HG03469 (cell line): ENCODE results near the gene CIART.
A peak's percentile ranks its signal among the peaks of the same experiment; 100 is the strongest.

Experiments used
- ATAC-seq: cut with Tn5 transposase; IDR thresholded peaks from one replicate; pipeline ENCODE4 v1.9.1; 2021; ENCODE audit warnings: mild to moderate bottlenecking, moderate library complexity, moderate number of reproducible peaks; ENCODE audit not compliant: unreplicated experiment

Gene CIART

DNA sequence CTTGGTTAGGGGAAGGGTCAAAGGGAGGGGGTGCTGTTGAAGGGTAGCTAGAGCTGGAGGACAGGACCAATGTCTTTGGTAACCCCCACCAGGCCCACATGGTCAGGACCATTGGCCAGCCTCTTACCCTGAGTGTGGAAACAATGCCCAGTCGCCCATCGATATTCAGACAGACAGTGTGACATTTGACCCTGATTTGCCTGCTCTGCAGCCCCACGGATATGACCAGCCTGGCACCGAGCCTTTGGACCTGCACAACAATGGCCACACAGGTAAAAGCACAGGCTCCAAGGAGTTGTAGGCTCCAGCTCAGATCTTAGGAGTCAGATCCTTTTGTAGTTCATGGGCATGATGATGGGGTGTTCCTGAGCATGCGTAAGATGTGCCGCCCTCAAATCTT is 21.0 kb upstream of the CIART start:
- no peak for ATAC-seq

DNA sequence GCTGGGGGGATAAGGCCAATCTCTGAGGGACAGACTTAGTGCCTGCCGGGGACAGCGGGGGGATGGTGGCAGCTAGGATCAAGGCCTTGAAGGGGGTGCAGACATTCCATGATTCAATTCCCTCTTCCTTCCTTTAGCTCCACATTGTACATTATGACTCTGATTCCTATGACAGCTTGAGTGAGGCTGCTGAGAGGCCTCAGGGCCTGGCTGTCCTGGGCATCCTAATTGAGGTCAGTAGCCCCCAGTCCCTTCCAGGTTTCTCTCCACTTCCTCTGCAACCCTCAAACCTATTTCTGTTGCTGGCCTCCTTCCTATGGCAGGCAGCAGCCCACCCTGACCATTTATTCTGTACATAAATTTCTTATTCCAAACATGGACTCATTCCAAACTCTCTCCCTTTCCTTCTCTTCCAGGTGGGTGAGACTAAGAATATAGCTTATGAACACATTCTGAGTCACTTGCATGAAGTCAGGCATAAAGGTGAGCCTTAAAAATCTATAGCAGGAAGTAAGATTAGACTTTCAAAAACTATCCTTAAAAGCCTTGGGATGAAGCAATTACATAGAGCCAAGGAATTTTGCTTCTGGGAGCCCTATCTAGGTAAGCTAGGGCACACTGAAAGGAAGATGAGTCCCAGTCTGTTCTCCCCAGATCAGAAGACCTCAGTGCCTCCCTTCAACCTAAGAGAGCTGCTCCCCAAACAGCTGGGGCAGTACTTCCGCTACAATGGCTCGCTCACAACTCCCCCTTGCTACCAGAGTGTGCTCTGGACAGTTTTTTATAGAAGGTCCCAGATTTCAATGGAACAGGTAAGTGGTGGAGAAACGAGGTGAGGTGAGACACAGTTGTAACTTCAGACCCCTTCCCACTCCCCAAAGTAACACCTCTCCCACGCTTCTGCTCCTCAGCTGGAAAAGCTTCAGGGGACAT is 19.7 kb upstream of the CIART start:
- no peak for ATAC-seq

DNA sequence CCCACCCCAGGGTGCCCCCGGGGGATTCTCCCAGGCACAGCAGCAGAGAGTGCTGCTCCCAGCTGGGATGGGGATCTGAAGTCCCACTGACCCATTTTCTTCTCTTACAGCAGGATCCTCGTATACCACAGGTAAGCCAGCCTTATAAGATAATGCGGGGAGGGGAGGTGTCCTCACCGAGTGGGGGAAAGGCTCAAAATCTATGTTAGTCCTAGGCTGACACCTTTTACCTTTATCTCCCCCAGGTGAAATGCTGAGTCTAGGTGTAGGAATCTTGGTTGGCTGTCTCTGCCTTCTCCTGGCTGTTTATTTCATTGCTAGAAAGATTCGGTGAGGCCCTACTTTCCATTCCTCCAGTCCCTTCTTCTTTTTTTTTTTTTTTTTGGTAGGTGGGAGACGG is 18.8 kb upstream of the CIART start:
- ATAC-seq, result no peak

DNA sequence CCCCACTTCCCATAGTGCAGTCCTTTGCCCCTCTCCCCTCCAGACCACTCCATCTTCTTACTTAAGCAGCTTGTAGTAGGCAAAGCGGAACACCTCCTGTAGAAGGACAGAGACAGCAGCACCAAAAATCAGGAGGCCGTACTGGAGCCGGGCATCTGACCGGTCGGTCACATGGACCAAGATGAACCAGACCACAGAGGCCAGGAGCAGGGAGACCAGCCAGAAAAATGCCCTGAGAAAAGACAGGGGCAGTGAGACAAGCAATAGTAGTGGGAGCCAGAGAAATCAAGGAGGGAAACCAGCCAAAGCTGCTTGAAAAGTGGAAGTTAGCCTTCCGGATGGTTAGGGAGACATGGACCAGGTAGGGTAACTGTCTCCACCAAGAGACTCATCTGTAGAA is 14.5 kb upstream of the CIART start:
- ATAC-seq, result no peak

DNA sequence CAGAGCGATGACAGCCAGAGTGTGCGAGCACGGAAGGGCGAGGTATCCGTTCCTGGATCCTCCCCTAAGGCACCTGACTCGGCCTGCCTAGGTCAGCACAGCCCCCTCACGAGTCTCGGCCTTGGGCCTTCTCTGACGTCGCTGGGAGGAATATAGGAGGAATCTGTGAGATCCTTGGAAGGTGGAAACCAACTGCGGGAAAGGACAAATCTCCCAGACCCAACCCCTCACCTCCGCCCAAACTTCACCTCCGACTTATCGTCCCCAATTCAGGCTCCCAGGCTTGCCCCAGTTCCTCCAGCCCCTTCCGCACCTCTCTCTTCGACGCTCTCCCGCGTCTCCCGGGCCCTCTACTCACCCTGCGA is 14.0 kb upstream of the CIART start:
- ATAC-seq, result no peak

DNA sequence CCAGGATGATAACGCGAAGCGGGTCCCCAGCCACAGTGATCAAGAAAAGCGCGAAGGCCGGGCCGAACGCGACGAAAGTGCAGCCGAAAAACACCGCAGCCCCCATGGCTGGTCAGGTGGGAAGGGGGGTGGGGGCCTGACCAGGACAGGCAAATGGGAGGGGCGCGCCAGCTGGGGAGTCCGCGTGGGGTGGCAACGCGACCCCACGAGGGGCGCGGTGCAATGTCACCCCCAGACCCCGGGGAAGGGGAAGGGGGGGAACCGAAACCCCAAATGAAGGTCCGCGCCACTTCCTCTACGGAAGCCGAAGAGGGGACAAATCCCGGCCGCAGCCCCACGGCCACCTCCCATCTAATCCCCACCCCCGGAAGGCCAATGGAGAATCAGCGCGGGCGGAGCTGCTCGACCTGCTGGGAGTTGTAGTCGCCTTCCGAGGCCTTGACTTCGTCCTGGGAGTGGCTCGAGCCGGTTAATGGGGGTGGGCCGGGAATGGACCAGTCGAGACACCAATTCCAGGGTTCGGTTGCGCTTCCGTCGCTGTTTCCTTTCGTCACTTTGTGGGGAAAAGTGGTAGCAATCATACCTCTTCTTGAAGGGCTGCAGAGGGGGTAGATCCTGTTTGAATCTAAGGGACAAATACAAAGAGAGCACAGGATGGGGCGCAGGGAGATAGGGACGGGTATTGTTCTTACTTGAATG is 13.5 kb upstream of the CIART start, which contains the start of gene APH1A:
APH1A (minus strand) TSS at position 312 of the 699 bp plus-strand sequence; CDS start at position 106, 206 bp downstream.
- ATAC-seq, result peak; percentile 53

DNA sequence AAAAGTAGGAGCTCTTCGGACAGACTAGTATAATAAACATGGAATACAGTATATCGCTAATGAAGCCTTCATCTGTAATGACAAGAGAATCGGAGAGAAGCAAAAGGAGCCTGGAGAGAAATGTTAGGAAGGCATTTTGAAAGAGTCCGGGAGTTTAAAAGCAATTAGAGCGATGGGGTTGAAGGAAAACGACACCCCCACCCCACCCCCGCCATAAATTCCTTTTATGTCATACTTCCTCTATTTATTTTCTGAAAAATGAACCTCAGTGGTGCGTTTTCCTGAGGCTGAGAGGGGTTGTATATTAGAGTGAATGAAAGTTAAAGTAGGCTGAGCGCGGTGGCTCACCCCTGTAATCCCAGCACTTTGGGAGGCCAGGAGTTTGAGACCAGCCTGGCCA is 12.9 kb upstream of the CIART start:
- no peak for ATAC-seq

DNA sequence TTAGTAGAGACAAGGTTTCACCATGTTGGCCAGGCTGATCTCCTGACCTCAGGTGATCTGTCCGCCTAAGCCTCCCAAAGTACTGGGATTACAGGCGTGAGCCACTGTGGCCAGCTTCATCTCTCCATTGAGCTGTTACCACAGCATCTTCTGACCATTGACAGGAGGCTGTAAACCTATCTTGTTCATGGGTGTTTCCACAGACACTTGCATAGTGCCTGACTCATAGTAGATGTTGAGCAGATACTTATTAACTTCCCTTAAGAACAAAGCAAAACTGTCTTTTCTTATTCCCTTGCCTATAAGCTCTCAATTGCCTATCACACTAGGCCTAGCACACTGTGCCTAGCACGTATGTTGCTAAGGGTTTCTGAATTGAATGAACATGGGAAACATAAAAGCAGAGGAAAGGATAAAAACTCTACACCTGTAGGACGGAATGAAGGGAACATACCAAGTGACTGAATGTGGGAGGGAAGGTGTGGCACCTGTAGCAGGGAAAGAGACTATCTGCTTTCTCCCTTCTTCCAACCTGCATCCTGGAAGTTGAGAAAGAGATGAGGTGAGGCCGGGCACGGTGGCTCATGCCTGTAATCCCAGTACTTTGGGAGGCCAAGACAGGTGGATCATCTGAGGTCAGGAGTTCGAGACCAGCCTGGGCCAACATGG is 10.9 kb upstream of the CIART start:
- ATAC-seq, result no peak

DNA sequence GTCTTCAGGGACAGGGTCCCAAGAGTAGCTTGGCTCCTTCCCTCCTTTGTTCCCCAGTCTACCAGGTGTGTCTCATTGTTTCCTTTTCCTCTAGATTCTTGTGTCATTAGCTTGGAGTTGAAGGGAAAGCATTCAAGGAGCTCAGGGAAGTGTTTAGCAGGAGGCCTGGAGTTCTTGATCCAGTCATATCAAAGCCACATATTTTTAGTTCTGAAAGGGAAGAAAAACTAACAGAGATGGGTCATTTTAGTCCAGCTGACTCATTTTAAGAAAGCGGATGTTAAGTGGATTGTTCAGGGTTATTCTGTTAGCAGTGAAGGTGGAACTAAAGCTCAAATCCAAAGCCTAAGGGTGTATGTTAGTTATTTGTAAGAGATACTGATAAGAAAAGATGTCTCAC is 9.0 kb upstream of the CIART start:
- ATAC-seq, result no peak

DNA sequence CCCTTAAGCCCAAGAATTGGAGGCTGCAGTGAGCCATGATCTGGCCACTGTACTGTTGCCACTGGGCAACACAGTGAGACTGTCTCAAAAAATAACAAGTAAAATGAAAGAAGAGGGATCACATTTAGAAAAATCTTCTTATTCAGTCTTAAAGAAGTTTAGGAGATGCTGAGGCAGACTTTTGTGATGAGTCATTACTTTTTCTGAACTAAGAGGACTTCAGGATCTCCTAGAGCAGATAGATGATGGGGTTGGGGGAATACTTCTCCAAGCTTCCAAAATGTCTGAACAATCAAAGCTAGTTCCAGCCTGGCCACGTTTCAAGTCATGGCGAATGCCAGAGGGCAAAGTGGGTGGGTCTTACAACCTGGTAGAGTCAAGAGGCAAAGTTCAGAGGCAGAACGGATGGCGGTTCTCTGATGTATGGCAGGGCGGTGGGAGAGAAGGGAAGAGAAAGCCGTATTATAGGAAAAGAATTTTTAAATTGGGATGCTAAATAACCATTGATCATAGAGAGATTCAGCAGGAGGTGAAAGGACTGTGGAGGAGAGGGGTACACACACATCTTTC is 2.1 kb upstream of the CIART start:
- no peak for ATAC-seq

DNA sequence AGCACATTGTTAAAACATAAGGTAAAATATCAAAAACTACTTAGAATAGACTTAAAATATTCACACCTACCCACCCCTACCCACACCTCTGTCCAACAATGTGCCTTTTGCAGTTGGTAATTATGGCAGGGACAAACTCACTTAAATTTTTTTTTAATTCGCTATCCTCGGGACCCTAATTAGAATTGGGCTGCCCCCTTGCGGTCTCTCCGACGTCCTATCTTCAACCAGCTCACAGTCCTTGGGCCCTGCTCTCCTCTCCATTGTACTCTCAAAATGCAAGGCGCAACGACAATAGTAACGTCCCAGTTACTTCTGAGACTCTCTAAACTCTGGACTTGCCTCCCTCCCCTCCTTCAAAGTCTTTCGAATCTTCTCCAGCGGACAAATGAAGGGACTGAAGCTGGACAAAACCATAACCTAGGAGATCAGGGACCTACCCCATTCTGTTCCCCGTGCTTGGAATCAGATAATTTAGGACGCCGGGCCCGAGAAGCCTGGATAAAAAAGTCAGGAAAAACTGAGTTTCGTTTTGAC is 1.1 kb upstream of the CIART start:
- ATAC-seq, result no peak

DNA sequence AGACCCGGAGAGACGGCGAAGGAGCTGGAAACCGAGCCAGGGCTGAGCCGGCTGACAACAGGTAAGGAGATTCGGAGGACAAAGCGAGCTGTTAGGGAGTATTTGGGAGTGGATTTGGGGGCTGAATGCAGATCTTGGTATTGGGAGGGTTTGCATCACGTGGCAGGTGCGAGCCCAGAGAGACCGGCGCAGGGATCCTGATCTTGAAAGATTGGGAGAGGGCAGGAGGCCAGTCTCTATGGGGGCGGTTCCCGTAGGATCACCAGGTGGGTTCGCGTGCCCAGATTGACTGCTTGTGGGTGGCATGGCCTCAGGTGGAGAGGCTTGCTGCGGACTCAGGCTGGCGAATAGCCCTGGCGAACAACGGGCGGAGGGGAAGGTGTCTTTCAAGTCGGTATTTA is 204 bp downstream of the CIART start:
- ATAC-seq, result no peak

DNA sequence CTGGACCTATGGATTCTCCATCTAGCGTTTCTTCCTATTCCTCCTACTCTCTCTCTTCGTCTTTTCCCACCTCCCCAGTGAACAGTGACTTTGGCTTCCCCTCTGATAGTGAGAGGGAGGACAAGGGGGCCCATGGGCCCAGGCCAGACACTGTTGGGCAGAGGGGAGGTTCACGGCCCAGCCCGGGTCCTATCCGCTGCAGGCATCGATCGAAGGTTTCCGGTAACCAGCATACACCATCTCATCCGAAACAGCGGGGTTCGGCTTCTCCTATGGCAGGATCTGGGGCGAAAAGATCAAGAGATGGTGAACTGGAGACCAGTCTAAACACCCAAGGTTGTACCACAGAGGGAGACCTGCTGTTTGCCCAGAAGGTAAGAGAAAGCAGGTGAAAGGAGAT is 906 bp downstream of the CIART start:
- no peak for ATAC-seq

DNA sequence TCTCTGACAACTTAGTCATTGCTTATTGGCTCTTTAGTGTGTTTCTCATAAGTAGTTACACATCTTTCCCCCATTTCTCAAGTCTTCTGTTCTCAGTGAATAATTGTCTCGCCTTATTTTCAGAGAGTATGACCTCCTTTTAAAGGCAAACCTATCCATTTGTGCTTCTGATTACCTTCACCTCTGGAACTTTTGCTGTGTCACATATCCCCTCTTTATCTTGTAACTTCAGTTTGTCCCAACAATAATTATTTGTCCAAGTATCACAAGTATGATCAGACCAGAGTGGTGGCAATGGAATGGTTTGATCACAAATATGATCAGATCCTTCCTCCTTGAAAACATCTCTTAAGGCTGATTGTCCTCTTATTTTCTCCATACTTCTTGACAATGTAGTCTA is 6.0 kb downstream of the CIART start:
- ATAC-seq, result no peak

DNA sequence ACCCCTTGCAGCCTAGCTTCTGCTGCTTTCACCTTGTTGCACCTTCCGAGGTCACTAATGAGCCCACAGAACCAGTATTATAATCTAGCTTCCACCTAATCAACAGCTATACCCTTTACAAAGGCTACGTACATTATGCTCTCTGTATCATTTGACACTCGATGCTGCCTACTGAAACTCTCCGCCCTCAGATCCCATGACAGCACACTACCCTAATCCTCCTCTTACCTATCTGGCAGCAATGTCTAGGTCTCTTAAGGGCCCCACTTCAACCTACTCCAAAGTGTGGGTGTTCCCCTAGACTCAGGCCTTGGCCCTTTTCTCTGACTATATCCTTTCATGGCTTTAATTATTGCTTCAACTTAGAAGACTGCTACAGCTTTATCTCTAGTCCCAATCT is 6.5 kb downstream of the CIART start:
- ATAC-seq, result no peak

DNA sequence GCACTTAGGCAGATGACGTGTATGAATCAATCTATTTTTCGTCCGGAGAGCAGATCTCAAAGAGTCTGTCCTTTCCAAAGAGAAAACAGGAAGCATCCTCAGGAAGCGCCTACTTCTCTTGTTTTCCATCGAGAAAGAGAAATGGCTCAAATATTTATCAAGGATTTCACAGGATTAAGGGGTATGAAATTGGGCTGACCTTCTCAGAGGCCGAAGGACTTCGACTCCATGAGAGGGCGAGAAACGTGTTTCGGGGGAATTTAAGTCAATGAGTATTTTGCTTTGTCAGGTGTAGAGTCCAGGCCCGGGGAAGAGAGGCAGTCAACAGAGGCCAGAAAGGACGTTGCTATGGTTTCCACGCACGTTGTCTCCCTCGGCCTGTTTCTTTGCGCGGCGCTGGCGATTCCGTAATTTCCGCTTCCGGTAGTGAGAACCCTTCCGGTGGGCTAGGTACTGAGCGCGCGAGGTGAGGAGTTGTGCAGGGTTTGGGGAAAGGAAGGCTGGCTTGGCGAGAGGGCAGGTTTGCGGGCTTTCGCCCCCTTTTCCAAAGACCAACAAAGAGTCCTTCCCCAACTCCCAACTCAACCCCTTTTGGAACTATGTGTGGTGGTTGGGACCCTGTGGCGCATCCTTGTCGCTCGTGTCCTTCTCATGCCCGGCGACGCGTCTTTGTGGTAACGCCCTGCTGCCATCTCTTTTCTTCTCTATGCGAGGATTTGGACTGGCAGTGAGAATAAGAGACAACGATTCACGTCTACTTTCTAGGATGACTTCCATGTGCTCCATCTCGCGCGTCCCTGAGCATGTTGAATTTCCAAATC is 11.3 kb downstream of the CIART start, which contains the start of gene MRPS21:
MRPS21 (plus strand) TSS at position 429 of the 821 bp plus-strand sequence. CDS start 506 bp downstream, outside the sequence.
- ATAC-seq, result peak; percentile 79

DNA sequence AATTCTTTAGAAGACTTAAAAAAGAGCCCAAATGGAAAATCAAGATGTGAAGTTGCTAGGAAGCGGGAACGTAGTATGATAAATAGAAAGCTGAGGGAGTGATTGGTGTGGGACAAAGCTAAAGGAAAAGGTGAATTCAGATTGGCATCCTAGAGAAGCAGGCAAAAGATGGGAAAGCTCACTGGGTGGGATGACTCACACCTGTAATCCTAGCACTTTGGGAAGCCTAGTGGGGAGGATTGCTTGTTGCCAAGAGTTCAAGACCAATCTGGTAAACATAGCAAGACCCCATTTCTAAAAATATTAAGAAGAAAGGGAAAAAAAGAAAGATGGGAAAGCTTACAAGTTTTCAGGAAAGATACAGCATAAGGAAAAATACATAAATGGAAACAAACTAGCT is 13.1 kb downstream of the CIART start:
- ATAC-seq, result no peak

DNA sequence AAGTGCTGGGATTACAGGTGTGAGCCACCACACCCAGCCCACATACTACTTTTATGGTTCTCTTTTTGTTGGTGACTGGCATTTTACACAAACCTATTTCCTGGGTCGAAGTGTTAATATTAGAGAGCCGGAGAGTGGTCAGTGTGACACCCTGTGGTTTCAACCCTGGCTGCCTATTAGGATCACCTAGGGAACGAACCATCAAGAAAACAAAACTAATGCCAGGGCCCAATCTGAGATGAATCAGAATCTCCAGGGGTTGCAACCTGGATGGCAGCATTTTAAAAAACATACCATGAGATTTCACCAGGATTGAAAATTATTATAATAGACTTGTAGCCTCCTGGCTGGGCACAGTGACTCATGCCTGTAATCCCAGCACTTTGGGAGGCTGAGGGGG is 17.4 kb downstream of the CIART start:
- ATAC-seq, result no peak

DNA sequence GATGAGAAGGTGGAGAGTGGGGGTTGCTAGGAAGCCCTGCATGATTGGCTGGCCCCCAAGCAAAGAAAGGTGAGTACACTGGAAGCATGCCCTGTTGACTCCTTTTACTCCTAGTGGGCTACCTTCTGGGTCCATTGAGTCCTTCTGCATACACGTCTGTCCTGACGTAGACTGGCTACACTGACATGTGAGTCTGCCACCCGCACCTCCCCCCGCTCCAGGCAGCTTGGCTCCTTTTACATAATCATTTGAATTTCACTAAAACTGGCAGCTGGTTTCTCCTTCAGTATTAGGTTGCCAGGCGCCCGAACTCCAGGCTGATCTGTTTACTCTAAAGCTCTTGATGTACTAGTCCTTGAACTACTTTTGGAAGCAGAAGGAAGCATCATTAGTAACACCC is 20.0 kb downstream of the CIART start:
- no peak for ATAC-seq

DNA sequence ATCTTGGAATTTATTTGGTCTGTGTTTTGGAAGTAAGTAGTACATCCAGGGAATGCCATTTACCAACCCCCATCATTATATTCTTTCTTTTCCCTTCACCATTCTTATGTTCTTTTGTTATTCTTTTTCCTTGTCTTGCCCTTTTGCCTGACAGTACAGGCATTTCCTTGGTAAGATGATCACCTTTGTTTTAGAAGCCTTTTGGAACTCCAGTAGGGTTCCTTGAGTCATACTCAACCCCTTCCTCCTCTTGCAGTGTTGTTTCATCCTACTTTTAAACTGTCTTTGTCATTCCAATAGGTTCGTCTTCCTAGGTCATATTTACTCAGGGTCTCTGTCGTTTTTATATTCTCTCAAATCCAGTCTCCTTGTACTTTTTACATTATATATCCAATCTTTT is 20.5 kb downstream of the CIART start:
- ATAC-seq, result no peak
